Stimulated activated CD4-positive, alpha-beta T cell treated with anti-CD3 and anti-CD28 coated beads, Interleukin-4, amount 100 ng/mL, for 1 hour (primary cell): ENCODE measurements around the gene CPLX1.

ENCODE experiments used
- DNase-seq: peaks from one replicate; pipeline ENCODE4 v3.0.0-alpha.2; 2020

Gene CPLX1

GRCh38 chr4:854356-854755 is 28.4 kb upstream of the CPLX1 start:
- DNase-seq: no peak

- DNase-seq: no peak
These were observed 27.5 kb upstream of the CPLX1 start for GRCh38 chr4:853416-853781.

GRCh38 chr4:851701-852430 is 25.9 kb upstream of the CPLX1 start:
- DNase-seq: no peak

GRCh38 chr4:850323-850945 is 24.5 kb upstream of the CPLX1 start:
- DNase-seq: no peak

- DNase-seq: no peak
These were observed 23.7 kb upstream of the CPLX1 start for GRCh38 chr4:849478-850175.

- no peak for DNase-seq
These were observed 23.0 kb upstream of the CPLX1 start for GRCh38 chr4:848803-849477.

GRCh38 chr4:848307-848691 is 22.4 kb upstream of the CPLX1 start:
- no peak for DNase-seq

- DNase-seq: no peak
These were observed 19.9 kb upstream of the CPLX1 start for GRCh38 chr4:845836-846251.

- no peak for DNase-seq
These were observed 19.4 kb upstream of the CPLX1 start for GRCh38 chr4:845233-845835.

GRCh38 chr4:844752-845232 is 18.9 kb upstream of the CPLX1 start:
- DNase-seq: no peak

- no peak for DNase-seq
These were observed 13.9 kb upstream of the CPLX1 start for GRCh38 chr4:839675-840443.

- no peak for DNase-seq
These were observed 11.8 kb upstream of the CPLX1 start for GRCh38 chr4:837772-838171.

- no peak for DNase-seq
These were observed 10.9 kb upstream of the CPLX1 start for GRCh38 chr4:836750-837301.

GRCh38 chr4:836003-836511 is 10.1 kb upstream of the CPLX1 start:
- no peak for DNase-seq

GRCh38 chr4:835148-836002 is 9.4 kb upstream of the CPLX1 start:
- no peak for DNase-seq

GRCh38 chr4:834368-835147 is 8.6 kb upstream of the CPLX1 start:
- DNase-seq: no peak

- DNase-seq: no peak
These were observed 7.9 kb upstream of the CPLX1 start for GRCh38 chr4:833731-834367.

GRCh38 chr4:833156-833555 is 7.2 kb upstream of the CPLX1 start:
- no peak for DNase-seq

GRCh38 chr4:832536-832935 is 6.6 kb upstream of the CPLX1 start:
- no peak for DNase-seq
